PC-3 (cell line): ENCODE data around the gene PIGU. TPM values are rescaled to one million over a fixed set of nuclear protein-coding genes. Genes with fewer than 3 reads are reported as not detected.

Source experiments
- ATAC-seq: fragments of 200-7000 bp; cut with Tn5 transposase; 2 replicates; pipeline ENCODE4 v1.9.1; 2020; ENCODE audit warnings: mild to moderate bottlenecking, moderate library complexity
- BruUV-seq: library from RNA; stranded (reverse); fragments of 400-500 nt; replicated peaks from 2 replicates; lab custom pipeline; 2021; lab: Mats Ljungman, UMichigan
- CTCF ChIA-PET: fragments of 300-600 bp; sonication (Branson Sonifier 250); formaldehyde crosslinking; loops from one replicate; lab custom pipeline; 2022; ENCODE audit warnings: antibody characterized with exemption; lab: Charles Lee
- POLR2A ChIA-PET: fragments of 300-600 bp; sonication (Branson Sonifier 250); formaldehyde crosslinking; loops from one replicate; lab custom pipeline; 2022; ENCODE audit warnings: antibody characterized with exemption; ENCODE audit not compliant: unreplicated experiment; lab: Charles Lee
- DNase-seq: peaks from one replicate; pipeline ENCODE4 v3.0.0-alpha.2; 2015
- H2AFZ ChIP-seq: fragments of 300-600 bp; sonication (generic); 2 replicates; pipeline ENCODE4 v1.6.0; 2016; ENCODE audit warnings: antibody characterized with exemption, low read length
- H3F3A ChIP-seq: fragments of 300-600 bp; sonication (generic); one replicate; pipeline ENCODE4 v1.6.0; 2017; ENCODE audit warnings: antibody characterized with exemption, low read length, control low read depth, mild to moderate bottlenecking; ENCODE audit not compliant: unreplicated experiment
- H3K27ac ChIP-seq: fragments of 300-600 bp; sonication (generic); 2 replicates; pipeline ENCODE4 v1.5.1; 2016; ENCODE audit warnings: mild to moderate bottlenecking, low read length
- H3K27me3 ChIP-seq: fragments of 300-600 bp; sonication (generic); 2 replicates; pipeline ENCODE4 v1.6.1; 2016; ENCODE audit warnings: low read length, mixed read lengths
- H3K36me3 ChIP-seq: fragments of 300-600 bp; sonication (generic); 2 replicates; pipeline ENCODE4 v1.6.1; 2016; ENCODE audit warnings: low read depth, mixed run types, low read length, mixed read lengths
- H3K4me1 ChIP-seq: fragments of 300-600 bp; sonication (generic); 2 replicates; pipeline ENCODE4 v1.5.1; 2016; ENCODE audit warnings: low read length; ENCODE audit not compliant: insufficient read depth
- H3K4me2 ChIP-seq: fragments of 300-600 bp; sonication (generic); 2 replicates; pipeline ENCODE4 v1.6.0; 2016; ENCODE audit warnings: low read length
- H3K4me3 ChIP-seq: fragments of 300-600 bp; sonication (generic); 2 replicates; pipeline ENCODE4 v1.5.1; 2016; ENCODE audit warnings: mild to moderate bottlenecking, low read length, mixed read lengths
- H3K79me2 ChIP-seq: fragments of 300-600 bp; sonication (generic); 2 replicates; pipeline ENCODE4 v1.6.1; 2017; ENCODE audit warnings: low read length, mixed read lengths
- H3K9ac ChIP-seq: fragments of 300-600 bp; sonication (generic); 2 replicates; pipeline ENCODE4 v1.6.0; 2016; ENCODE audit warnings: mild to moderate bottlenecking, low read length
- H3K9me2 ChIP-seq: fragments of 300-600 bp; sonication (generic); replicated peaks from 2 replicates; pipeline ENCODE4 v1.6.1; 2016; ENCODE audit warnings: mixed run types, low read length, mixed read lengths
- H3K9me3 ChIP-seq: fragments of 300-600 bp; sonication (generic); 2 replicates; pipeline ENCODE4 v1.6.1; 2016; ENCODE audit warnings: low read length, mixed read lengths
- H4K20me1 ChIP-seq: fragments of 300-600 bp; sonication (generic); 2 replicates; pipeline ENCODE4 v1.6.1; 2016; ENCODE audit warnings: low read length, mixed read lengths
- CTCF ChIP-seq: fragments of 300-600 bp; sonication (generic); conservative IDR thresholded peaks from 2 replicates; pipeline ENCODE4 v1.5.1; 2017; ENCODE audit warnings: antibody characterized with exemption, low read depth, mild to moderate bottlenecking, low read length
- EZH2 ChIP-seq: fragments of 300-600 bp; sonication (generic); IDR thresholded peaks from one replicate; pipeline ENCODE4 v1.6.1; 2017; ENCODE audit warnings: antibody characterized with exemption, mild to moderate bottlenecking, low read length; ENCODE audit not compliant: unreplicated experiment
- EZH2phosphoT487 ChIP-seq: fragments of 300-600 bp; sonication (generic); IDR thresholded peaks from 2 replicates; pipeline ENCODE4 v1.6.1; 2018; ENCODE audit warnings: mild to moderate bottlenecking, antibody characterized with exemption, low read length, borderline replicate concordance
- intact Hi-C: fragments of 100-400 bp; cut with micrococcal nuclease; formaldehyde crosslinking; loops from 2 replicates; pipeline ENCODE4 v1.9.0; 2023
- total RNA-seq: library from RNA; depleted of rRNA; stranded (reverse); fragments of >200 nt; gene quantifications from 2 replicates; pipeline ENCODE4 v1.2.3, GENCODE V29; 2014

The PIGU gene
- total RNA-seq, 1 experiment from 2014 or later, result 24.5 TPM

DNA sequence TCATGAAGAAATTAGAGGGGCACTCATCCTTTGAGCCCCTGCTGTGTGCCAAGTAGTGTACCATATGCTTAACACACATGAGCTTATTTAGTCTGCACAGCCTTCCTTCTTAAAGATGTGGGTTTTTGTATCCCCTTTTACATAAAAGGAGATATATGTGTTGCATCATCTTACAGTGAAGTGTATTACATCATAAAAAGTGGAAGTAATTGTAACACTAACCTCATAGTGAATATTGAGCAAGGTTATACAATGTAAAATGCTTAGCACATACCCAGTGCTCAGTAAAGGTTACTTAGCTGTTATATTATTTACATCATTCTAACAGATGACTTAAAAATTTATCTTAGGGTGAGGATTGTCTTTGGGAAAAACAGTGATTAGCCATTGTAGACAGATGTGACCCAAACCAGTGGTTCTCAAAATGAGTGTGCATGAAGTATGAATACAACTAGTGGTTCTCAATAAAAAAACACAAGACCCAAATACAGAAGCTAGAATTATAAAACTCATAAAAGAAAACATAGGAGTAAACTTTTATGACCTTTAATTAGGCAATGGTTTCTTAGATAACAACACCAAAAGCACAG, 3.8 kb upstream of the PIGU start:
- ATAC-seq, result no peak
- Histone ChIP-seq H4K20me1 (no peaks in the 10 kb centered on the region), H3K9me2 (no peaks in the 10 kb centered on the region), H3K4me1 (peaks cover 8% of the 10 kb centered on the region), H3K79me2 (peaks cover 8% of the 10 kb centered on the region), H3K36me3 (no peaks in the 10 kb centered on the region), H3F3A (no peaks in the 10 kb centered on the region), H3K9me3 (no peaks in the 10 kb centered on the region), H3K4me3 (no peak overlapping the region), H3K4me2 (no peak overlapping the region), H2AFZ (no peak overlapping the region), H3K27me3 (no peaks in the 10 kb centered on the region), H3K9ac (no peak overlapping the region), H3K27ac (no peak overlapping the region)
- no peak for TF ChIP-seq EZH2phosphoT487
- TF ChIP-seq CTCF, result no peak
- TF ChIP-seq EZH2, result no peak
- DNase-seq, result no peak
- no TSS peak for BruUV-seq
- intact Hi-C loops, result no loop called here
- ChIA-PET CTCF (no interaction called here), POLR2A (interaction anchor here (0.5 kb wide), 1 partner anchor 33 kb away, joined by 6 read pairs; no protein-coding TSS in a partner anchor)

- DNase-seq, result no peak
- POLR2A ChIA-PET, result no interaction called here
- Histone ChIP-seq H3K79me2 (peaks cover 33% of the 10 kb centered on the region), H3K36me3 (no peaks in the 10 kb centered on the region), H3K9ac (peak overlapping the region; percentile 93), H3K9me2 (no peaks in the 10 kb centered on the region), H3K9me3 (no peaks in the 10 kb centered on the region), H3K27me3 (no peaks in the 10 kb centered on the region), H3K27ac (no peak overlapping the region), H2AFZ (peak overlapping the region; percentile 98), H3K4me3 (peak overlapping the region; percentile 83), H4K20me1 (no peaks in the 10 kb centered on the region), H3K4me1 (peaks cover 13% of the 10 kb centered on the region), H3K4me2 (peak overlapping the region; percentile 99), H3F3A (no peaks in the 10 kb centered on the region)
- ATAC-seq, result peak; percentile 7
- TF ChIP-seq EZH2phosphoT487, result no peak
- no peak for TF ChIP-seq EZH2
- no peak for TF ChIP-seq CTCF
- CTCF ChIA-PET, result interaction anchor here (0.6 kb wide), 1 partner anchor 16 kb away, joined by 8 read pairs; no protein-coding TSS in a partner anchor
- TSS peak; percentile 70 for BruUV-seq
- intact Hi-C loops, result loop anchor here (1.0 to 2.0 kb wide), 3 partner anchors 33 to 97 kb away; no protein-coding TSS in a partner anchor
These were observed 775 bp downstream of the PIGU start for GRCh38 chr20:34675993-34676641.

GRCh38 chr20:34675561-34675960, 1.3 kb downstream of the PIGU start:
- intact Hi-C loops, result no loop called here
- Histone ChIP-seq H3K79me2 (peaks cover 33% of the 10 kb centered on the region), H3K27me3 (no peaks in the 10 kb centered on the region), H3K27ac (no peak overlapping the region), H3K4me2 (peak overlapping the region; percentile 99), H3K9ac (peak overlapping the region; percentile 93; the same call in 1 of the 2 replicates), H3K4me3 (peak overlapping the region; percentile 83), H3K9me2 (no peaks in the 10 kb centered on the region), H2AFZ (no peak overlapping the region), H3K36me3 (no peaks in the 10 kb centered on the region), H3K4me1 (peaks cover 13% of the 10 kb centered on the region), H4K20me1 (no peaks in the 10 kb centered on the region), H3F3A (no peaks in the 10 kb centered on the region), H3K9me3 (no peaks in the 10 kb centered on the region)
- no peak for DNase-seq
- no TSS peak for BruUV-seq
- ChIA-PET CTCF (interaction anchor here (0.6 kb wide), 1 partner anchor 15 kb away, joined by 8 read pairs; no protein-coding TSS in a partner anchor), POLR2A (no interaction called here)
- no peak for ATAC-seq
- TF ChIP-seq CTCF (no peak), EZH2 (no peak), EZH2phosphoT487 (no peak)
